ENCODE measurements around the gene PTPRF. TPM values are rescaled to one million over a fixed set of nuclear protein-coding genes. Genes with fewer than 3 reads are reported as not detected.

The PTPRF gene
- total RNA-seq, 4 donors from 2014 or later: 53.2 to 80.6 (median 71.7) TPM

- H3K27me3 ChIP-seq: no peaks in the 10 kb centered on the region
- DNase-seq: no peak
- no peak overlapping the region for H3K4me3 ChIP-seq (replicated peaks in 1 of 3)
- 86 to 90% methylated on average over 5 of the region's 5 CpGs for WGBS, 2 donors
- H3K9me3 ChIP-seq: no peaks in the 10 kb centered on the region
- no peaks in the 10 kb centered on the region for H3K4me1 ChIP-seq
- TF ChIP-seq POLR2A (IDR thresholded peaks at IDR 0.05): no peak
- H3K27ac ChIP-seq: no peak overlapping the region
- peaks cover 24 to 27% of the 10 kb centered on the region in 2 donors for H3K36me3 ChIP-seq
- intact Hi-C loops (cut with DNase I): no loop called here
Observed at GRCh38 chr1:43610339-43610738, 79.7 kb downstream of the PTPRF start.

- no peak overlapping the region for H3K4me3 ChIP-seq (replicated peaks in 1 of 3)
- H3K4me1 ChIP-seq: no peaks in the 10 kb centered on the region
- H3K9me3 ChIP-seq: no peaks in the 10 kb centered on the region
- DNase-seq: no peak
- no peak overlapping the region for H3K27ac ChIP-seq
- peaks cover 20 to 24% of the 10 kb centered on the region in 2 donors for H3K36me3 ChIP-seq
- 80 to 84% methylated on average over 7 of the region's 7 CpGs for WGBS, 2 donors
- TF ChIP-seq POLR2A (IDR thresholded peaks at IDR 0.05) (no peak), CTCF (IDR thresholded peaks at IDR 0.05) (no peak)
- intact Hi-C loops (cut with DNase I): no loop called here
- H3K27me3 ChIP-seq: no peaks in the 10 kb centered on the region
Observed at GRCh38 chr1:43611950-43612349, 81.3 kb downstream of the PTPRF start.

- TF ChIP-seq POLR2A (IDR thresholded peaks at IDR 0.05) (no peak), CTCF (IDR thresholded peaks at IDR 0.05) (no peak)
- WGBS, 2 donors: 87 to 90% methylated on average over 15 of the region's 15 CpGs
- no peak for DNase-seq
- Histone ChIP-seq H3K27me3 (no peaks in the 10 kb centered on the region), H3K4me1 (no peaks in the 10 kb centered on the region), H3K27ac (no peak overlapping the region), H3K9me3 (no peaks in the 10 kb centered on the region), H3K4me3 (replicated peaks in 1 of 3) (no peak overlapping the region), H3K36me3 (peaks cover 20 to 26% of the 10 kb centered on the region in 2 donors)
- intact Hi-C loops (cut with DNase I): no loop called here
Observed at GRCh38 chr1:43612406-43612805, 81.7 kb downstream of the PTPRF start.

- intact Hi-C loops (cut with DNase I): no loop called here
- no peaks in the 10 kb centered on the region for H3K9me3 ChIP-seq
- DNase-seq: no peak
- WGBS, 2 donors: 93 to 94% methylated on average over 21 to 22 of the region's 22 CpGs
- H3K36me3 ChIP-seq: peaks cover 29 to 32% of the 10 kb centered on the region in 2 donors
- no peaks in the 10 kb centered on the region for H3K27me3 ChIP-seq
- H3K4me3 ChIP-seq (replicated peaks in 1 of 3): no peak overlapping the region
- no peak for TF ChIP-seq POLR2A (IDR thresholded peaks at IDR 0.05)
- no peak for TF ChIP-seq CTCF (IDR thresholded peaks at IDR 0.05)
- H3K4me1 ChIP-seq: no peaks in the 10 kb centered on the region
- H3K27ac ChIP-seq: no peak overlapping the region
Observed at GRCh38 chr1:43613075-43613942, 82.6 kb downstream of the PTPRF start.

GRCh38 chr1:43614211-43614610 lies 83.5 kb downstream of the PTPRF start:
- intact Hi-C loops (cut with DNase I): no loop called here
- TF ChIP-seq POLR2A (IDR thresholded peaks at IDR 0.05): no peak
- no peak for TF ChIP-seq CTCF (IDR thresholded peaks at IDR 0.05)
- no peaks in the 10 kb centered on the region for H3K9me3 ChIP-seq
- H3K4me1 ChIP-seq: no peaks in the 10 kb centered on the region
- WGBS, 2 donors: 88 to 90% methylated on average over 2 to 11 of the region's 11 CpGs
- H3K36me3 ChIP-seq: peaks cover 34 to 35% of the 10 kb centered on the region in 2 donors
- no peaks in the 10 kb centered on the region for H3K27me3 ChIP-seq
- no peak for DNase-seq
- no peak overlapping the region for H3K4me3 ChIP-seq (replicated peaks in 1 of 3)
- no peak overlapping the region for H3K27ac ChIP-seq
